ENCODE results near the gene HDAC10. TPM values are rescaled to one million over a fixed set of nuclear protein-coding genes. Genes with fewer than 3 reads are reported as not detected.

The HDAC10 gene
- total RNA-seq, 1 donor from 2014 or later = 36.8 TPM

- H3K4me1 Mint-ChIP-seq (ENCODE audit: low read depth) = peaks cover 18% of the 10 kb centered on the region
- no peak for TF ChIP-seq CTCF (IDR thresholded peaks at IDR 0.05)
- no peaks in the 10 kb centered on the region for H3K9me3 Mint-ChIP-seq (ENCODE audit: low read depth)
- peaks cover 3% of the 10 kb centered on the region for H3K36me3 Mint-ChIP-seq (ENCODE audit: low read depth)
- H3K27ac Mint-ChIP-seq (ENCODE audit: unreplicated experiment) = no peak overlapping the region
- DNase-seq (ENCODE audit: low spot score) = no peak
- no peaks in the 10 kb centered on the region for H3K27me3 Mint-ChIP-seq (ENCODE audit: low read depth)
- no peak overlapping the region for H3K4me3 Mint-ChIP-seq (ENCODE audit: unreplicated experiment)
Measured at GRCh38 chr22:50198624-50199017, 52.4 kb downstream of the HDAC10 start.

- Mint-ChIP-seq H3K36me3 (ENCODE audit: low read depth) (no peaks in the 10 kb centered on the region), H3K27ac (ENCODE audit: unreplicated experiment) (no peak overlapping the region), H3K4me3 (ENCODE audit: unreplicated experiment) (no peak overlapping the region), H3K27me3 (ENCODE audit: low read depth) (no peaks in the 10 kb centered on the region), H3K4me1 (ENCODE audit: low read depth) (peaks cover 18% of the 10 kb centered on the region), H3K9me3 (ENCODE audit: low read depth) (no peaks in the 10 kb centered on the region)
- DNase-seq (ENCODE audit: low spot score) = no peak
- TF ChIP-seq CTCF (IDR thresholded peaks at IDR 0.05) = no peak
Measured at GRCh38 chr22:50197856-50198623, 53.0 kb downstream of the HDAC10 start.

GRCh38 chr22:50197000-50197800, 53.9 kb downstream of the HDAC10 start:
- no peaks in the 10 kb centered on the region for H3K27me3 Mint-ChIP-seq (ENCODE audit: low read depth)

GRCh38 chr22:50196256-50196655, 54.8 kb downstream of the HDAC10 start:
- Mint-ChIP-seq H3K9me3 (ENCODE audit: low read depth) (no peaks in the 10 kb centered on the region), H3K4me3 (ENCODE audit: unreplicated experiment) (no peak overlapping the region), H3K27me3 (ENCODE audit: low read depth) (no peaks in the 10 kb centered on the region), H3K4me1 (ENCODE audit: low read depth) (peaks cover 11% of the 10 kb centered on the region), H3K36me3 (ENCODE audit: low read depth) (no peaks in the 10 kb centered on the region), H3K27ac (ENCODE audit: unreplicated experiment) (no peak overlapping the region)
- no peak for DNase-seq (ENCODE audit: low spot score)
- TF ChIP-seq CTCF (IDR thresholded peaks at IDR 0.05) = no peak

More at GRCh38 chr22:50197000-50197800, 53.9 kb downstream of the HDAC10 start:
- DNase-seq (ENCODE audit: low spot score) = no peak
- Mint-ChIP-seq H3K4me1 (ENCODE audit: low read depth) (peaks cover 13% of the 10 kb centered on the region), H3K36me3 (ENCODE audit: low read depth) (no peaks in the 10 kb centered on the region), H3K9me3 (ENCODE audit: low read depth) (no peaks in the 10 kb centered on the region), H3K27ac (ENCODE audit: unreplicated experiment) (no peak overlapping the region), H3K4me3 (ENCODE audit: unreplicated experiment) (no peak overlapping the region)
- TF ChIP-seq CTCF (IDR thresholded peaks at IDR 0.05) = no peak

Other genes with a start within 250 kb of the HDAC10 start
- gene IL17REL, start 238.5 kb downstream of the HDAC10 start, total RNA-seq = 0.17 to 0.23 TPM in 2 of 3 replicates, not detected in the other
- not detected in 3 replicates for gene TTLL8, start 193.0 kb downstream of the HDAC10 start, total RNA-seq
- gene MLC1, start 165.8 kb downstream of the HDAC10 start, total RNA-seq = 0.38 to 0.77 TPM (median 0.50 TPM) in 3 replicates
- 0.51 to 1.1 TPM (median 1.1 TPM) in 3 replicates for gene MOV10L1, start 161.3 kb downstream of the HDAC10 start, total RNA-seq
- gene PANX2, start 80.5 kb downstream of the HDAC10 start, total RNA-seq = 3.0 to 6.1 TPM (median 3.3 TPM) in 3 replicates
- gene TRABD, start 65.4 kb downstream of the HDAC10 start, total RNA-seq = 18.5 to 20.5 TPM (median 20.2 TPM) in 3 replicates
- 14.8 to 22.8 TPM (median 17.1 TPM) in 3 replicates for gene SELENOO, start 50.3 kb downstream of the HDAC10 start, total RNA-seq
- 31.2 to 46.3 TPM (median 32.2 TPM) in 3 replicates for gene TUBGCP6, start 6.2 kb downstream of the HDAC10 start, total RNA-seq
- 34.6 to 46.6 TPM (median 44.7 TPM) in 3 replicates for gene MAPK12, start 10.4 kb upstream of the HDAC10 start, total RNA-seq
- 9.3 to 19.9 TPM (median 17.7 TPM) in 3 replicates for gene MAPK11, start 19.1 kb upstream of the HDAC10 start, total RNA-seq
- 300 to 356 TPM (median 346 TPM) in 3 replicates for gene PLXNB2, start 56.4 kb upstream of the HDAC10 start, total RNA-seq
- gene DENND6B, start 75.7 kb upstream of the HDAC10 start, total RNA-seq = 7.7 to 8.8 TPM (median 8.1 TPM) in 3 replicates
- 46.2 to 53.1 TPM (median 47.1 TPM) in 3 replicates for gene PPP6R2, start 92.1 kb upstream of the HDAC10 start, total RNA-seq
- gene SBF1, start 223.8 kb upstream of the HDAC10 start, total RNA-seq = 103 to 110 TPM (median 104 TPM) in 3 replicates
- 1.5 to 46.5 TPM (median 46.5 TPM) in 3 replicates for gene ADM2, start 230.3 kb upstream of the HDAC10 start, total RNA-seq
- 0.99 to 1.6 TPM in 2 of 3 replicates, not detected in the other for gene MIOX, start 235.6 kb upstream of the HDAC10 start, total RNA-seq